ENCODE measurements around the gene ARHGEF28.

GRCh38 chr5:73623901-73624404 is 2.0 kb upstream of the ARHGEF28 start:
- TF ChIP-seq ZNF70 (CRISPR knock-in tag; IDR thresholded peaks at IDR 0.05), result no peak
- no peak for TF ChIP-seq ZFP30 (CRISPR knock-in tag; IDR thresholded peaks at IDR 0.05)
- no peak for TF ChIP-seq CSDC2 (CRISPR knock-in tag; IDR thresholded peaks at IDR 0.05)
- no peak for TF ChIP-seq ESRRG (CRISPR knock-in tag; IDR thresholded peaks at IDR 0.05)
